Lower leg skin (tissue), 4 donors: ENCODE results near the gene CXCL12. TPM values are rescaled to one million over a fixed set of nuclear protein-coding genes. Genes with fewer than 3 reads are reported as not detected.

Source experiments
- DNase-seq, 2 donors: peaks; one replicate each; pipeline ENCODE4 v3.0.0-alpha.2; 2019; ENCODE audit warnings: low spot score in 2 of 2
- H3K4me3 ChIP-seq: fragments of 200-600 bp; sonication (generic); 2 replicates; pipeline ENCODE4 v1.5.1; 2017; ENCODE audit warnings: mild to moderate bottlenecking, low read depth; ENCODE audit not compliant: poor library complexity, severe bottlenecking
- CTCF ChIP-seq, 3 donors: fragments of 450-650 bp; IDR thresholded peaks; one replicate each; pipeline ENCODE4 v1.5.1; 2016; ENCODE audit warnings: antibody characterized with exemption in 3 of 3, mild to moderate bottlenecking in 3 of 3, moderate library complexity in 2 of 3
- POLR2A ChIP-seq, 2 donors: fragments of 450-650 bp; IDR thresholded peaks; one replicate each; pipeline ENCODE4 v1.6.1; 2016 to 2017; ENCODE audit warnings: antibody characterized with exemption in 2 of 2, mild to moderate bottlenecking in 1 of 2, moderate library complexity in 1 of 2
- WGBS, 2 donors: methylation state at CpG; one replicate each; pipeline ENCODE4 v1.1.5; 2018; 5-methylcytosine and 5-hydroxymethylcytosine counted together
- intact Hi-C: fragments of 100-400 bp; cut with DNase I; formaldehyde crosslinking; loops from one replicate; pipeline ENCODE4 v1.15.0; 2023; ENCODE audit warnings: low total_unique reads
- total RNA-seq, 4 donors: library from RNA; depleted of rRNA; stranded (reverse); fragments of >200 nt; gene quantifications; one replicate each; pipeline ENCODE4 v1.1.0, GENCODE V29; 2016

CXCL12 gene
- total RNA-seq, 4 donors from 2014 or later = 4.9 to 36.2 (median 21.1) TPM

- no peak for DNase-seq
- TF ChIP-seq POLR2A (IDR thresholded peaks at IDR 0.05) (no peak), CTCF (IDR thresholded peaks at IDR 0.05) (no peak)
- intact Hi-C loops = no loop called here
- H3K4me3 ChIP-seq = no peak overlapping the region
- 47 to 56% methylated on average over 7 of the region's 7 CpGs for WGBS, 2 donors
Measured at GRCh38 chr10:44376472-44377099, 8.3 kb downstream of the CXCL12 start.

DNA sequence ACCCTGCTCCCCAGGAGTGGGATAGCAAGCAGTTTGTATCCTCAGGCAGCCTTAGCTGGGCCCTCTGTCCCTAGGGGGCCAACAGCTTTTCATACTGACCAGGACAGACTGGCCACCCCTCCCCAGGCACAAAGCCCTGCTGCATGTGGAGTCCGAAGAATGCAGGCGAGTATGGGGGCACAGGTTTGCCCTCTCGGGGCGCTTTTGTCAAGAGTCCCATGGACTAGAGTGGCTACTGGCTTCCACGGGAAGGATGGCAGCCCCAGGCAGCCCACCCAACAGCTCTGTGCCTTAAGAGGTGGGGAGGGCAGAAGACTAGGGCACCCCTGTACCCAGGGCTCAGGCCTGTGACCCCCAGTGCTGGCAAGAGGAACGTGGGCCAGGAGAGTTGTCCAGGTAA, 10.7 kb downstream of the CXCL12 start:
- intact Hi-C loops = no loop called here
- WGBS, 2 donors = 85 to 88% methylated on average over 4 to 6 of the region's 6 CpGs
- no peak for TF ChIP-seq POLR2A (IDR thresholded peaks at IDR 0.05)
- TF ChIP-seq CTCF (IDR thresholded peaks at IDR 0.05) = no peak
- DNase-seq = no peak
- no peak overlapping the region for H3K4me3 ChIP-seq

DNA sequence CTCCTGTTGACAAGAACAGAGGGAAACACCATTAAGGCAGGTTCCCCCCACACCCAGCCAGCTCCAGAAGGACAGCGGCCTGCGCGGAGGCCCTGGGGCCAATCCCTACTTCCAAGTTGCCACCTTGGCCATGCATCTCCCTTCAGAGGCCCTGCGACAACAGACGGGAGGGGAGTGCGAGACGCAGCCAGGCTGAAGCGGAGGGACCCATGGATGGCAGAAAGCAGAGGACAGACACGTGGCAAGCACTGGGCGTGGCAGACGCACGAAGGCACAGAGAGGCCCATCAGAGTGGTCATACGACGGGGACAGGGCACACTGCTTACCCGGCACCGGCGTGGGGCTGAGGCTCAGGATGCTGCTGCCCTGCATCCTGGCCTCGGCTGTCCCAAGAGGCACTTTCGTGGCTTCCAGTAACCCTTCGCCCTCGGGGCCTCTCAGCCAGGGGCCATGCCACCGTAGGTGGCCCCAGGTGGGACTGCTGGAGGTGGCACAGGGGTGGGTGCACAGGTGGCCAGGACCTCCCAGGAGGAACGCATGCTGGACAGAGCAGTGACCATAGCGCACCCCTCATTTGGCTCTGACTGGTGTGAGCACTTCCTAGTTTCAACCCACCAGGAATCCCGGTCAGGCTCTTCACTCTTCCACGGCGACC, 11.4 kb downstream of the CXCL12 start:
- no peak overlapping the region for H3K4me3 ChIP-seq
- 90 to 94% methylated on average over 21 to 23 of the region's 27 CpGs for WGBS, 2 donors
- TF ChIP-seq POLR2A (IDR thresholded peaks at IDR 0.05) (no peak), CTCF (IDR thresholded peaks at IDR 0.05) (no peak)
- intact Hi-C loops = no loop called here
- DNase-seq = no peak

DNA sequence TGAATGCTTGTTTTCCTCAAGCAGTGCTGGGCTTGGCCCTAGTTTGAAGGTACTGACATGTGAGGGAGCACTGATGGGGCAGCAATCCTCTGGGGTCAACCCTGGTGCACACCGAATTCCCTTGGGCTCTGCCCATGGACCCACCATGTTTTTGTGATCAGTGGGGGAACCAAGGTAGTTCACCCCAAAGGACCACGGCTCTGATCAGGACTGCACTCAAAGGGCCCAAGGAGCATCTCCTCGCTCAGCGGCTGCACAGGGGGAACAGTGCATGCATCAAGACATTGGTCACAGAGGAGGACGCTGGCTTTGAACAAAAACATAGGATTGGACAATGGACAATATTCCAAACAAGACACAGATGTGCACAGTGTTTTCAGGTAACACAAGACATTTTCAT, 12.7 kb downstream of the CXCL12 start:
- no peak overlapping the region for H3K4me3 ChIP-seq
- 95 to 97% methylated on average over 5 of the region's 5 CpGs for WGBS, 2 donors
- intact Hi-C loops = no loop called here
- no peak for DNase-seq
- TF ChIP-seq CTCF (IDR thresholded peaks at IDR 0.05) = no peak
- no peak for TF ChIP-seq POLR2A (IDR thresholded peaks at IDR 0.05)

DNA sequence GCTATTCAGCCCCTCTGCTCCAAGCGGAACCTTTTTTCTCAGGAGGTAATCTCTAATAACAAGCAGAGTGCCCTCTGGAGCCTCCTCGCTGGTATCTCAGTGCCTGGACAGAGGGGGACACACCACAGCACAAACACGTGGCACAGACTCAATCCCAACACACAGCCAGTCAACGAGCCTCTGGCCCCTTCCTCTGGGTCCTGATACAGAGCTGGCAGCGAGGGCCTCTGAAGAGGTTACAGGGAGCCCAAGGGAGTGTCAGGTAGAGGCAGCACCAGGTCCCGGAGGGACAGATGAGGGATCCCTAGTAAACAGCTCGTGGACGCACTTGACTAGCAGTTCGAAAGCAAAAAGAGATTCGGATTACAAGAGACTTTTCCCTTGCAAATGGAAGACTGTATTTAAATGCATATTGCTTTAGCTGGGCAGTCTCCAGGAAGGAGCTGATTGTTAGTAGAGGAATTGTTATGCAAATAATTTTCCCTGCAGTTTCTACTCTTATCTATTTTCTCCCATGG, 14.1 kb downstream of the CXCL12 start:
- DNase-seq = no peak
- no peak overlapping the region for H3K4me3 ChIP-seq
- no peak for TF ChIP-seq CTCF (IDR thresholded peaks at IDR 0.05)
- no peak for TF ChIP-seq POLR2A (IDR thresholded peaks at IDR 0.05)
- intact Hi-C loops = no loop called here
- WGBS, 2 donors = 64 to 79% methylated on average over 10 of the region's 10 CpGs
